HUDEP-2 (cell line): ENCODE measurements around the gene USH2A.

ENCODE experiments used
- DNase-seq, 76 experiments: peaks; one replicate each; lab custom pipeline; 2025; ENCODE audit not compliant: unreplicated experiment in 76 of 76; lab: John Stamatoyannopoulos, UW

Gene USH2A

GRCh38 chr1:216422821-216423520, at the start of gene USH2A:
USH2A (minus strand) TSS chr1:216423448; CDS start chr1:216422336, 1,112 bp downstream.
- DNase-seq, result no peak

DNA sequence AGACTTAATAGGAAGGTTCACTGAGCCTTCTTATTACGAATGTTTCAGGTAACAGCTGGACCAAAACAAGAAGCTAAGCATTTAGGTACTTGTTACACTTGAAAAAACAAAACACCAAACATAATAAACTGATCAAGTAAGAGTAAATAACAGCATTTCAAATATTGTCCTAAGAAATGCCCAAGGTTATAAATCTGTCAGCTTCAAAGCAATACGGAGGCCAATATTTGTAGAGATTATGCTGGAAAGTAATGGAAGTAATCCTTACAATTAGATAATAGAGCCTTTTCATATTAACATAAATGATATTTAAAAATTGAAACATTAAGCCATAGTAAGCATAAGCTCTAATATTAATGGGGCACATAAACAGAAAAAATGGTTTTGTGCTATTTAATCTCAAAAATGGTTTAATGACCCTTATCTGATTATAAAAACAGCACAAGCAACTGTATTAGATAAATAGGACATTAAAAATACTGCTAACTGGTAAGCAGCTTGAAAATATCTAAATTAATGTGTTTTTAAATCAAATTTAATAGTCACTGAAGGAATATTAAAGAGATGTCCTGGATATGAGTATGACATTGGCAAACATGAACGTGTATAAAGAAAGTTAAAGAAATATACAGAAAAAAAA, 43.0 kb upstream of the USH2A start:
- no peak for DNase-seq

DNA sequence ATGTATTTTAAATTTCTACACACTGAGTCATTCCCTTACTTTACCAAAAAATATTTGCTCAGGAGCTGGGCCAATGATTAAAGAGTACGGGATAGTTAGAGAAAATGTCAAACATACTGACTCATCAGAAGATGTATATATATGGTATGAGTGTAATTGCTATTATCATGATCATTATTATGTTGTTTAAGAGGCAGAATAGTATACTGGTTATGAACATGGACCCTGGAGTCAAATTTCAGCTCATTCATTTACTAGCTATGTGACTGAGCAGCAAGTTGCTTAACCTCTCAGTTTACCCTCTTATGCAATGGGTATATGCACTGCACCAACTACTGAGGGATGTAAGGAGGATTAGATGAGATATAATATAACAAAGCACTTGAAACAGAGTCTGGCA, 41.2 kb upstream of the USH2A start:
- no peak for DNase-seq

- DNase-seq, result no peak
Measured at GRCh38 chr1:216462066-216462775, 39.0 kb upstream of the USH2A start.

- DNase-seq, result no peak
Measured at GRCh38 chr1:216461466-216461865, 38.2 kb upstream of the USH2A start.

GRCh38 chr1:216459651-216460207, 36.5 kb upstream of the USH2A start:
- DNase-seq, result no peak

DNA sequence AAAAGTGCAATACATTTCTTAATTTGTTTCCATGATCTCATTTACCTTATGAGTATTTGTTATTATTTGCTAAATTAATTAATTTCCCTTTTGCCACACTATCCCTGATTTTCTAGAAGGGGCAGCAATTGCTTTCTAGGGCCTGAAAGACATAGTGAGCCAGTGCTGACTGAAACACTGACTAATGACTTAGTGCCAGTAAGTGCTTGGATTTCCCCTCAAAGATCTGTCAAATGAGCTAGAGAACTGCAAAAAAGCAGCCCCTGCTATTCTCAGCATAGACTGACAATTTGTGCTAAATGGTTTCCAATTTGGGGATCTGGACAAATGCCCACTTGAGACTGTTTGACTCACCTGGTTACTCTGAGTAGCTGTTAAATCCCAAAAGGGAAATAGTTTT, 35.6 kb upstream of the USH2A start:
- DNase-seq, result no peak

GRCh38 chr1:216457356-216457755, 34.1 kb upstream of the USH2A start:
- no peak for DNase-seq

DNA sequence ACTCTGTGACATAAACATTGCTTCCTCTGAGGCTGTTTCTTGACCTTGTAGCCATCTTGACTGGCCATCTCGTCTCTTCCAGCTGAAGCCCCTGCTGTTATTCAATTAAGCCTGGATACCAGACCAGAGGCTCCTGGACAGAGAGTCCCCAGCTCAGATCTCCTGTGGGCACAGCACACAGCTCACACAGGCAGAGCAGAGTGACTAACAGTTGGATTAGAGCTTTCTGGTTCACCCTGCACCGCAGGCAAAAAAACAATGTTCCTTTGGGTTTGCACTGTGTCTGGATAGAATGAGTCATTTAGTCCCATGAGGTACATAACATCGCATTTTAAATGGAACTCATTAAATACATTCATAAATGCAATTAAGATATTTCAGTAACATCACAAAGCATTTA, 33.4 kb upstream of the USH2A start:
- DNase-seq, result no peak

- DNase-seq, result no peak
Measured at GRCh38 chr1:216453777-216454176, 30.5 kb upstream of the USH2A start.

DNA sequence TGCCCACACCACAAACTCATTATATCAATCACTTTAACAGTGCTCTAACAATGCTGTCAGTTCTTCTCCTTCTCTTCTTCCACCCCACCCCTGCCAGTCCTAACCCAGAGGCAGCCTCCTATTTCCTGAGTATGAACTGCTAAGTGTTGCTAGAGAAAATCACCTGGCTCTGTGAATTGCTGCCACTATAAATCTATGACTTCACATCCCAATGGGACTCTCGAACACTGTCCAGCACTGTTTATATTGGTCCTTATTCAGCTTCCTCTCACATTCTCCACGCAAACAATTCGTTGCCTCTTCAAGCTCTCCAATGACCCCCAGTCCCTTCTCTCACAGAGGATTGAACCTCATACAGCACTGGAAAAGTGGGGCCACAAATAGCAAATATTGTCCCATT, 27.0 kb upstream of the USH2A start:
- DNase-seq, result no peak

GRCh38 chr1:216448011-216448510, 24.8 kb upstream of the USH2A start:
- DNase-seq, result no peak

DNA sequence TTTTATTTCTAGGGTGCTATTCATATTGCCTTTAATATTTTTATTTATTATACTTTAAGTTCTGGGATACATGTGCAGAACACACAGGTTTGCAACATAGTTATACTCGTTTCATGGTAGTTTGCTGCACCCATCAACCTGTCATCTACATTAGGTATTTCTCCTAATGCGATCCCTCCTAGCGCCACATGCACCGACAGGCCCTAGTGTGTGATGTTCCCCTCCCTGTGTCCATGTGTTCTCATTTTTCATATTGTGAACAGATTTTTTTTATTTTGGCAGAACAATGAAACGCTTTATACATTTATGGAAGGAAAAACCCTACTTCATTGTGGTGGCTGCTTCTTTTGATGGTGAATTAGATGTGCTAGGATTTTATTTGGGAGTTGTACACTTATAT, 14.4 kb upstream of the USH2A start:
- no peak for DNase-seq

DNA sequence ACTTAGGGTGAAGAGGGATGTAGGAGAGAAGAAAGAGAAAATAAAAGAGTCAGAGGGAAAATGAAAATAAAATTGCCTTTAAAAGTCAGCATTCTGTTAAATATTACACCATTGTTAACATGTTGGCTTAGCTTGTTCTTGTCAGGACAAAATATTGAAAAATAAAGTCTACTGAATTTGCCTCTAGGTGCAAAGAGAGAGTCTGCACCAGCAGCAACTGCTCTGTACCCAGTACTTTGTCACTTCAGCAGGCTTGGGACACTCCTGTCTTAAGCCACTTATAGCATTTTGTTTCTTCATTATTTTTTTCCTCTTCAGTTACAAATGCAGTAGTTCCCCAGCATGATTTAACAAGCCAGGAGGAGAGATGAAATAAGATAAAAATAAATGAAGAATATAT, 11.0 kb upstream of the USH2A start:
- DNase-seq, result no peak

GRCh38 chr1:216433175-216433574, 9.9 kb upstream of the USH2A start:
- DNase-seq, result no peak

DNA sequence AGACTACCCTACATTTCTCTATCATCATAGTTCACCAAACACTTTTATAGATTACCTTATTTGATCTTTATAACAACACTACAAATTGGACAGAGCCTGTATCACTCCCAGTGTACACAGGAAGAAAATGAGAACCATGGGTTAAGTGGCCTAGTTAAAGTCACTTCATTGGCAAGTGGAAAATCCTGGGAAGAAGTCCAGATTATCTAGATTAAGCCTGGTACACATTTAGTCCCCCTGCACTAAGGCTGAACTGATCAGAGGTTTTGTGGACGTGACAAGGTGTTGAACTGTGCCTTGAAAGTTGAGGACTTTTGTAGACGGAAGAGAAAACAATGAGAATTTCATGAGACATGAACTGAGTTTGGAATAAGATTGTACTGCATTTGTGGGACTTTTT, 7.5 kb upstream of the USH2A start:
- DNase-seq, result no peak

GRCh38 chr1:216425577-216425976, 2.3 kb upstream of the USH2A start:
- peak in 1 of 76 experiments; percentile 1 for DNase-seq

DNA sequence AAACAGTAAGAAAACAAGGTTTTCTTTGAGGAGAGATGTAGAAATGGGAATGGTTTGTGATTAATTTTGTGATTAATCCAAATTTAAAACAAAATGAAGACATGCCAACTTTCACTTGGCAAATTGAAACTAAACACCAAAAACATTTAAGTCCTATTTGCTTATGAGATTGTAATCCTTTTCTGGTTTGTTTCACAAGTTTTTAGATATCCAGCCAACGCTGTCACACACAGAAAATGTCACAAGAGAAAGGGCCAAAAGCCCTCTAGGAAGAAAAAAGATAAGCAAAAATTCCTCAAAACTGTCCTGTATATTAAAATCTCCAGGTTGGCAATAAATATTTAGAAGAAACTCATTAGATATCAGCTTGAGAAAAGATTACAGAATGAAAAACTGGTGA, 2.5 kb downstream of the USH2A start:
- DNase-seq, result no peak

DNA sequence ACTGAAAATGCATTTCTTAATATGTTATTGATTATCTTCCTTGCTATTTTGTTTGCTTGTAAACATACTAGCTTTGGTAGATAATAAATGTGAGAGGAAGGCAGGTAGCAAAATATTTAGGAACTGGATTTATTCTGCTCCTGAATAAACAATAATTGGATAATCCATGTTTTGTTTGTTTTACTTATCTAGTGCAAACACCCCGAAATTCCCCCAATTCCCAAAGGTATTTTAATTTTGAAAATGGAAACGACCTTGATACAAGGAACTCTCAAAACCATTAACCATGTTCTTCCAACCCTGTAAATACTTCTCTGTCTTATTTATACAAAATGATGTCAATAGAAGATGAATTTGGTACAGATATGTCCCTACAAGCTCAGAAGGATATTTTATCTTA, 3.0 kb downstream of the USH2A start:
- DNase-seq, result no peak

GRCh38 chr1:216416488-216416887, 6.8 kb downstream of the USH2A start:
- no peak for DNase-seq

GRCh38 chr1:216410026-216410425, 13.2 kb downstream of the USH2A start:
- DNase-seq, result no peak
